Measurements from ENCODE around the gene JPH2. TPM values are rescaled to one million over a fixed set of nuclear protein-coding genes. Genes with fewer than 3 reads are reported as not detected.

JPH2 gene
- total RNA-seq, 1 donor from 2014 or later: 0.07 TPM

- Mint-ChIP-seq H3K9me3 (no peaks in the 10 kb centered on the region), H3K27ac (ENCODE audit: unreplicated experiment) (no peak overlapping the region), H3K36me3 (ENCODE audit: low read depth) (no peaks in the 10 kb centered on the region), H3K4me3 (no peak overlapping the region), H3K27me3 (ENCODE audit: low read depth) (no peaks in the 10 kb centered on the region), H3K4me1 (peaks cover 11% of the 10 kb centered on the region)
- no peak for DNase-seq (ENCODE audit: low read depth, low spot score)
- TF ChIP-seq CTCF (conservative IDR thresholded peaks at IDR 0.05): no peak
These were observed 115.4 kb downstream of the JPH2 start for GRCh38 chr20:44071526-44072111.

- Mint-ChIP-seq H3K36me3 (ENCODE audit: low read depth) (no peaks in the 10 kb centered on the region), H3K27ac (ENCODE audit: unreplicated experiment) (no peak overlapping the region), H3K9me3 (no peaks in the 10 kb centered on the region), H3K27me3 (ENCODE audit: low read depth) (no peaks in the 10 kb centered on the region), H3K4me3 (no peak overlapping the region), H3K4me1 (peaks cover 11% of the 10 kb centered on the region)
- no peak for DNase-seq (ENCODE audit: low read depth, low spot score)
- TF ChIP-seq CTCF (conservative IDR thresholded peaks at IDR 0.05): no peak
These were observed 115.9 kb downstream of the JPH2 start for GRCh38 chr20:44071057-44071456.

GRCh38 chr20:44070139-44070900 lies 116.7 kb downstream of the JPH2 start:
- no peaks in the 10 kb centered on the region for H3K36me3 Mint-ChIP-seq (ENCODE audit: low read depth)
- no peak for TF ChIP-seq CTCF (conservative IDR thresholded peaks at IDR 0.05)
- peaks cover 11% of the 10 kb centered on the region for H3K4me1 Mint-ChIP-seq
- H3K4me3 Mint-ChIP-seq: no peak overlapping the region
- no peak overlapping the region for H3K27ac Mint-ChIP-seq (ENCODE audit: unreplicated experiment)
- H3K9me3 Mint-ChIP-seq: no peaks in the 10 kb centered on the region
- no peaks in the 10 kb centered on the region for H3K27me3 Mint-ChIP-seq (ENCODE audit: low read depth)
- DNase-seq (ENCODE audit: low read depth, low spot score): no peak

GRCh38 chr20:44069203-44070011 lies 117.6 kb downstream of the JPH2 start:
- H3K27me3 Mint-ChIP-seq (ENCODE audit: low read depth): no peaks in the 10 kb centered on the region
- no peak for TF ChIP-seq CTCF (conservative IDR thresholded peaks at IDR 0.05)
- H3K9me3 Mint-ChIP-seq: no peaks in the 10 kb centered on the region
- DNase-seq (ENCODE audit: low read depth, low spot score): no peak
- peaks cover 4% of the 10 kb centered on the region for H3K4me1 Mint-ChIP-seq
- peak overlapping the region; percentile 94 for H3K27ac Mint-ChIP-seq (ENCODE audit: unreplicated experiment)
- no peaks in the 10 kb centered on the region for H3K36me3 Mint-ChIP-seq (ENCODE audit: low read depth)
- H3K4me3 Mint-ChIP-seq: no peak overlapping the region

- H3K27me3 Mint-ChIP-seq (ENCODE audit: low read depth): no peaks in the 10 kb centered on the region
- no peak overlapping the region for H3K4me3 Mint-ChIP-seq
- no peak for DNase-seq (ENCODE audit: low read depth, low spot score)
- no peaks in the 10 kb centered on the region for H3K9me3 Mint-ChIP-seq
- TF ChIP-seq CTCF (conservative IDR thresholded peaks at IDR 0.05): no peak
- no peak overlapping the region for H3K27ac Mint-ChIP-seq (ENCODE audit: unreplicated experiment)
- peaks cover 3% of the 10 kb centered on the region for H3K4me1 Mint-ChIP-seq
- no peaks in the 10 kb centered on the region for H3K36me3 Mint-ChIP-seq (ENCODE audit: low read depth)
These were observed 118.4 kb downstream of the JPH2 start for GRCh38 chr20:44068316-44069201.
